Measurements from ENCODE around the gene DDX27. TPM values are rescaled to one million over a fixed set of nuclear protein-coding genes. Genes with fewer than 3 reads are reported as not detected.
A peak's percentile ranks its signal among the peaks of the same experiment; 100 is the strongest.

DDX27 gene
- total RNA-seq, 2 donors from 2014 or later = 32.9 to 35.0 TPM

- H3K36me3 ChIP-seq = peaks cover 5 to 29% of the 10 kb centered on the region in 2 donors
- H3K27me3 ChIP-seq (replicated peaks; ENCODE audit: insufficient read depth) = no peaks in the 10 kb centered on the region
- WGBS = 81% methylated on average over 2 of the region's 2 CpGs
- peak overlapping the region; percentile 55 to 70 for H3K27ac ChIP-seq
- H3K4me1 ChIP-seq (replicated peaks) = peaks cover under 1% of the 10 kb centered on the region
- no peaks in the 10 kb centered on the region for H3K9me3 ChIP-seq
- no peak for TF ChIP-seq POLR2AphosphoS5 (IDR thresholded peaks at IDR 0.05)
- no peak for TF ChIP-seq POLR2A (IDR thresholded peaks at IDR 0.05)
- TF ChIP-seq, protein P1, sequence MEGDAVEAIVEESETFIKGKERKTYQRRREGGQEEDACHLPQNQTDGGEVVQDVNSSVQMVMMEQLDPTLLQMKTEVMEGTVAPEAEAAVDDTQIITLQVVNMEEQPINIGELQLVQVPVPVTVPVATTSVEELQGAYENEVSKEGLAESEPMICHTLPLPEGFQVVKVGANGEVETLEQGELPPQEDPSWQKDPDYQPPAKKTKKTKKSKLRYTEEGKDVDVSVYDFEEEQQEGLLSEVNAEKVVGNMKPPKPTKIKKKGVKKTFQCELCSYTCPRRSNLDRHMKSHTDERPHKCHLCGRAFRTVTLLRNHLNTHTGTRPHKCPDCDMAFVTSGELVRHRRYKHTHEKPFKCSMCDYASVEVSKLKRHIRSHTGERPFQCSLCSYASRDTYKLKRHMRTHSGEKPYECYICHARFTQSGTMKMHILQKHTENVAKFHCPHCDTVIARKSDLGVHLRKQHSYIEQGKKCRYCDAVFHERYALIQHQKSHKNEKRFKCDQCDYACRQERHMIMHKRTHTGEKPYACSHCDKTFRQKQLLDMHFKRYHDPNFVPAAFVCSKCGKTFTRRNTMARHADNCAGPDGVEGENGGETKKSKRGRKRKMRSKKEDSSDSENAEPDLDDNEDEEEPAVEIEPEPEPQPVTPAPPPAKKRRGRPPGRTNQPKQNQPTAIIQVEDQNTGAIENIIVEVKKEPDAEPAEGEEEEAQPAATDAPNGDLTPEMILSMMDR (IDR thresholded peaks at IDR 0.05) = no peak
- DNase-seq (ENCODE audit: low spot score) = no peak
- intact Hi-C loops (cut with DNase I) = no loop called here
- peak overlapping the region in 1 of 2 donors; percentile 4 for H3K4me3 ChIP-seq
These were observed 69.1 kb downstream of the DDX27 start for GRCh38 chr20:49288250-49288751.

- intact Hi-C loops (cut with DNase I) = no loop called here
These were observed 69.8 kb downstream of the DDX27 start for GRCh38 chr20:49288784-49289696.

GRCh38 chr20:49290608-49291191 lies 71.5 kb downstream of the DDX27 start:
- intact Hi-C loops (cut with DNase I) = no loop called here
- Histone ChIP-seq H3K27ac (no peak overlapping the region), H3K4me3 (no peak overlapping the region), H3K9me3 (no peaks in the 10 kb centered on the region), H3K36me3 (peaks cover 5 to 21% of the 10 kb centered on the region in 2 donors), H3K4me1 (replicated peaks) (no peaks in the 10 kb centered on the region), H3K27me3 (replicated peaks; ENCODE audit: insufficient read depth) (no peaks in the 10 kb centered on the region)
- WGBS = 95% methylated on average over 6 of the region's 6 CpGs
- TF ChIP-seq, protein P1 (IDR thresholded peaks at IDR 0.05) = no peak
- no peak for TF ChIP-seq POLR2A (IDR thresholded peaks at IDR 0.05)
- TF ChIP-seq POLR2AphosphoS5 (IDR thresholded peaks at IDR 0.05) = no peak
- DNase-seq (ENCODE audit: low spot score) = no peak

More at GRCh38 chr20:49288784-49289696, 69.8 kb downstream of the DDX27 start:
- TF ChIP-seq POLR2AphosphoS5 (IDR thresholded peaks at IDR 0.05) (peak; percentile 84), POLR2A (IDR thresholded peaks at IDR 0.05) (no peak)
- TF ChIP-seq, protein P1 (IDR thresholded peaks at IDR 0.05) = no peak
- Histone ChIP-seq H3K27me3 (replicated peaks; ENCODE audit: insufficient read depth) (no peaks in the 10 kb centered on the region), H3K4me1 (replicated peaks) (no peaks in the 10 kb centered on the region), H3K9me3 (no peaks in the 10 kb centered on the region), H3K27ac (peak overlapping the region; percentile 55 to 70), H3K4me3 (peak overlapping the region in 1 of 2 donors; percentile 4), H3K36me3 (peaks cover 5 to 29% of the 10 kb centered on the region in 2 donors)
- WGBS = 56% methylated on average over 10 of the region's 10 CpGs
- DNase-seq (ENCODE audit: low spot score) = peak; percentile 86

DNA sequence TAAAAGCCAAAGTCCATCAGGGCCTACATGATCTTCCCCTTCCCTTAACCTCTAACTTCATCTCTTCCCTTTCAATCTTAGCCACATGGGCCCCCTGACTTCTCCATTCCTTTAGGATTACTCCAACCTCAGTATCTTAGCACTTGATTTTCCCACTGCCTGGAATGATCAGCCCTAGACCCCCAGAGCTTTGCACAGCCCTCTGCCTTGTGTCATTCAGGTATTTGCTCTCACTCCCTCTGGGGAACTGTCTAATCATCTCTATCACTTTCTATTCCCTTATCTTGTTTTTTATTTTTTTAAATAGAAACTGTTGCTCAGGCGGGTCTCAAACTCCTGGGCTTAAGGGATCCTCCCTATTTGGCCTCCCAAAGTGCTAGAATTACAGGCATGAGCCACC lies 72.0 kb downstream of the DDX27 start:
- Histone ChIP-seq H3K36me3 (peaks cover 5 to 16% of the 10 kb centered on the region in 2 donors), H3K9me3 (no peaks in the 10 kb centered on the region), H3K27me3 (replicated peaks; ENCODE audit: insufficient read depth) (no peaks in the 10 kb centered on the region), H3K27ac (no peak overlapping the region), H3K4me1 (replicated peaks) (no peaks in the 10 kb centered on the region), H3K4me3 (no peak overlapping the region)
- TF ChIP-seq POLR2AphosphoS5 (IDR thresholded peaks at IDR 0.05) (no peak), POLR2A (IDR thresholded peaks at IDR 0.05) (no peak)
- TF ChIP-seq, protein P1 (IDR thresholded peaks at IDR 0.05) = no peak
- WGBS = 47% methylated on average over 1 of the region's 1 CpG
- intact Hi-C loops (cut with DNase I) = no loop called here
- DNase-seq (ENCODE audit: low spot score) = no peak

All from prostate gland (tissue), 2 donors.